ENCODE data around the gene TUBA4A. TPM values are rescaled to one million over a fixed set of nuclear protein-coding genes. Genes with fewer than 3 reads are reported as not detected.

The TUBA4A gene
- total and polyA plus RNA-seq, 9 of the 15 experiments (the other 6 are each of a cell fraction or from before 2014, with no cell fraction given): 25.1 to 174 (median 42.4) TPM

- ChIA-PET CTCF (ENCODE audit: low intra/inter-chr PET ratio) (no interaction called here), POLR2A (interaction anchor here (0.7 to 1.5 kb wide), 15 partner anchors 9 to 89 kb away, joined by 3 to 8 read pairs (median 3); partner anchors contain the start of genes ABCB6, ANKZF1, ATG9A and CNPPD1)
- H3K4me3 ChIP-seq: peak within 1 kb of the TSS; percentile 61
- H3K79me2 ChIP-seq (ENCODE audit: control insufficient read depth, insufficient read depth, low read length): no peaks in the 10 kb centered on the region
- H3K9me1 ChIP-seq (ENCODE audit: control insufficient read depth, insufficient read depth, low read length): no peaks in the 10 kb centered on the region
- in situ Hi-C loops (cut with MboI) (loop anchor here (5.0 kb wide), 1 partner anchor 34 kb away; the partner anchor contains the start of gene SLC23A3), intact Hi-C loops (cut with micrococcal nuclease) (loop anchor here (1.0 to 2.0 kb wide), 2 partner anchors 23 to 30 kb away; partner anchors contain the start of genes ANKZF1, ATG9A and CNPPD1)
- peak; percentile 97 for ATAC-seq
- 2% methylated on average over 8 of the region's 76 CpGs for WGBS (ENCODE audit: insufficient coverage, low coverage, missing lambda C conversion rate)
- peak within 1 kb of the TSS; percentile 95 for H2AFZ ChIP-seq (ENCODE audit: low read depth, low read length)
- H3K4me1 ChIP-seq (replicated peaks in 1 of 2; ENCODE audit: control insufficient read depth in 2 of 2, insufficient read depth in 2 of 2, low read length in 2 of 2): peaks cover 16 to 17% of the 10 kb centered on the region in 2 experiments; a peak in 4 of 5 replicates
- FAIRE-seq: peak; percentile 73
- DNase-seq (ENCODE audit: extremely low read depth in 1 of 4, low spot score in 3 of 4): peak; percentile 93 to 95 (median 94)
- peak within 1 kb of the TSS; percentile 86 to 93 for H3K9ac ChIP-seq (ENCODE audit: insufficient read depth in 1 of 2, low read depth in 2 of 2, low read length in 2 of 2)
- H4K20me1 ChIP-seq (replicated peaks; ENCODE audit: control insufficient read depth, insufficient read depth, low read length): peaks cover 11% of the 10 kb centered on the region; the same call in 1 of the 2 replicates
- H3K27ac ChIP-seq (ENCODE audit: extremely low read depth, low read depth, low read length): peak within 1 kb of the TSS; percentile 81
- peaks cover 43% of the 10 kb centered on the region; the same call in 2 of the 3 replicates for H3K36me3 ChIP-seq (ENCODE audit: control insufficient read depth, insufficient read depth, low read length)
- no peaks in the 10 kb centered on the region for H3K27me3 ChIP-seq (ENCODE audit: control insufficient read depth in 2 of 2, insufficient read depth in 2 of 2, low read length in 2 of 2)
- H3K9me3 ChIP-seq (replicated peaks; ENCODE audit: control insufficient read depth, insufficient read depth, low read depth, low read length): 0 out of 2 replicates have a peak, but pooled peaks cover 2% of the 10 kb centered on the region
- BruUV-seq (replicated peaks): TSS peak; percentile 92
- peak within 1 kb of the TSS; percentile 94 for H3K4me2 ChIP-seq (ENCODE audit: insufficient read depth, low read length)
- no peak for TF ChIP-seq ZNF232 (CRISPR knock-in tag; IDR thresholded peaks at IDR 0.05)
- TF ChIP-seq PML (IDR thresholded peaks at IDR 0.05; ENCODE audit: low read length): peak; percentile 68; the same call in 1 of the 2 replicates
- peak; percentile 29 for TF ChIP-seq FUS (optimal IDR thresholded peaks at IDR 0.05; ENCODE audit: low read depth, low read length)
- peak; percentile 78 for TF ChIP-seq CTBP1 (IDR thresholded peaks at IDR 0.05; ENCODE audit: borderline replicate concordance)
- peak in 2 of 3 experiments; percentile 37 to 41 for TF ChIP-seq YY1 (IDR thresholded peaks at IDR 0.05; ENCODE audit: borderline replicate concordance in 1 of 3, control insufficient read depth in 1 of 3, extremely low read depth in 1 of 3, insufficient read depth in 3 of 3, insufficient read length in 1 of 3, insufficient replicate concordance in 2 of 3, low read depth in 1 of 3, low read length in 2 of 3)
- TF ChIP-seq CCNT2 (IDR thresholded peaks at IDR 0.05; ENCODE audit: borderline replicate concordance, extremely low read depth, insufficient read length, low read depth, low read length): peak; percentile 49
- no peak for TF ChIP-seq ID3 (CRISPR knock-in tag; IDR thresholded peaks at IDR 0.05)
- TF ChIP-seq ID3 (tag; IDR thresholded peaks at IDR 0.05): no peak
- TF ChIP-seq ARID4B (CRISPR knock-in tag; IDR thresholded peaks at IDR 0.05): 0 out of 2 replicates have a peak, but pooled peaks have one; percentile 39
- peak; percentile 15 for TF ChIP-seq RBM22 (IDR thresholded peaks at IDR 0.05; ENCODE audit: low read depth, low read length, poor library complexity, severe bottlenecking)
- peak; percentile 52 for TF ChIP-seq RBBP5 (IDR thresholded peaks at IDR 0.05; ENCODE audit: borderline replicate concordance, insufficient read depth, low read length, poor library complexity, severe bottlenecking)
- no peak for TF ChIP-seq PTTG1 (tag; IDR thresholded peaks at IDR 0.05; ENCODE audit: low read depth)
These were observed 47.2 kb downstream of the TUBA4A start, which contains the start of gene ZFAND2B for GRCh38 chr2:219206328-219207133. ZFAND2B (plus strand) TSS chr2:219206782; CDS start chr2:219206988, 206 bp downstream.
